GM23338 (cell line): ENCODE data around the gene ANKK1. TPM values are rescaled to one million over a fixed set of nuclear protein-coding genes. Genes with fewer than 3 reads are reported as not detected.

Experiments used
- ATAC-seq: fragments of 200-7000 bp; cut with Tn5 transposase; 3 replicates; pipeline ENCODE4 v1.9.1; 2020
- DNase-seq: peaks from one replicate; pipeline ENCODE4 v3.0.0-alpha.2; 2015; ENCODE audit warnings: low spot score
- H2AFZ ChIP-seq: fragments of 200-600 bp; sonication (generic); 2 replicates; pipeline ENCODE4 v1.8.0; 2016; ENCODE audit warnings: antibody characterized with exemption, mild to moderate bottlenecking, moderate library complexity
- H3F3A ChIP-seq: fragments of 200-600 bp; sonication (generic); replicated peaks from 2 replicates; pipeline ENCODE4 v1.8.0; 2017; ENCODE audit warnings: antibody characterized with exemption, mixed run types, low read depth
- H3K27ac ChIP-seq: fragments of 200-600 bp; sonication (generic); 2 replicates; pipeline ENCODE4 v1.6.1; 2016; ENCODE audit warnings: low read depth
- H3K27me3 ChIP-seq: fragments of 200-600 bp; sonication (generic); 2 replicates; pipeline ENCODE4 v1.8.0; 2016; ENCODE audit warnings: mild to moderate bottlenecking, mixed run types, moderate library complexity; ENCODE audit not compliant: insufficient read depth
- H3K36me3 ChIP-seq: fragments of 200-600 bp; sonication (generic); 2 replicates; pipeline ENCODE4 v1.8.0; 2016; ENCODE audit warnings: mild to moderate bottlenecking; ENCODE audit not compliant: insufficient read depth
- H3K4me1 ChIP-seq: fragments of 200-600 bp; sonication (generic); 2 replicates; pipeline ENCODE4 v1.8.0; 2016; ENCODE audit warnings: mild to moderate bottlenecking, moderate library complexity; ENCODE audit not compliant: insufficient read depth
- H3K4me2 ChIP-seq: fragments of 200-600 bp; sonication (generic); 2 replicates; pipeline ENCODE4 v1.7.1; 2017; ENCODE audit warnings: mixed run types
- H3K4me3 ChIP-seq: fragments of 200-600 bp; sonication (generic); 2 replicates; pipeline ENCODE4 v1.6.1; 2016; ENCODE audit warnings: mixed run types
- H3K79me2 ChIP-seq: fragments of 200-600 bp; sonication (generic); replicated peaks from 2 replicates; pipeline ENCODE4 v1.8.0; 2017; ENCODE audit warnings: mild to moderate bottlenecking; ENCODE audit not compliant: insufficient read depth
- H3K9me2 ChIP-seq: fragments of 200-600 bp; sonication (generic); 2 replicates; pipeline ENCODE4 v1.8.0; 2017; ENCODE audit not compliant: insufficient read depth
- H4K20me1 ChIP-seq: fragments of 200-600 bp; sonication (generic); replicated peaks from 2 replicates; pipeline ENCODE4 v1.8.0; 2017; ENCODE audit warnings: mild to moderate bottlenecking; ENCODE audit not compliant: insufficient read depth
- H3K27ac Mint-ChIP-seq: 2 replicates; pipeline ENCODE4 v1.8.0; 2020; ENCODE audit warnings: inconsistent platforms, mild to moderate bottlenecking, moderate library complexity, mixed read lengths
- H3K27me3 Mint-ChIP-seq: 3 replicates; pipeline ENCODE4 v1.8.0; 2022; ENCODE audit warnings: low read depth, mild to moderate bottlenecking, moderate library complexity, mixed read lengths, inconsistent platforms; ENCODE audit not compliant: insufficient read depth, poor library complexity
- H3K36me3 Mint-ChIP-seq: 3 replicates; pipeline ENCODE4 v1.8.0; 2021; ENCODE audit warnings: low read depth, mild to moderate bottlenecking, inconsistent platforms, moderate library complexity, mixed read lengths
- H3K4me1 Mint-ChIP-seq: 3 replicates; pipeline ENCODE4 v1.8.0; 2020; ENCODE audit warnings: mild to moderate bottlenecking, inconsistent platforms, mixed read lengths
- H3K4me3 Mint-ChIP-seq: 3 replicates; pipeline ENCODE4 v1.8.0; 2021; ENCODE audit warnings: moderate library complexity, mild to moderate bottlenecking, inconsistent platforms, mixed read lengths
- H3K9me3 Mint-ChIP-seq: 3 replicates; pipeline ENCODE4 v1.8.0; 2020; ENCODE audit warnings: moderate library complexity, mild to moderate bottlenecking, inconsistent platforms, mixed read lengths
- CREB1 ChIP-seq: fragments of 250-450 bp; sonication (Bioruptor Pico); IDR thresholded peaks from 2 replicates; pipeline ENCODE4 v1.5.0; 2020; ENCODE audit warnings: low read depth, mild to moderate bottlenecking, moderate library complexity
- CTCF ChIP-seq, 2 experiments: fragments of 200-600 bp in 1 of 2; sonication (generic) in 1 of 2; conservative IDR thresholded peaks; 2 replicates each; pipeline versions ENCODE4 v1.5.1 to v1.6.1; 2016 to 2017; ENCODE audit warnings: antibody characterized with exemption in 2 of 2, low read depth in 2 of 2, mild to moderate bottlenecking in 2 of 2, moderate library complexity in 1 of 2
- EZH2 ChIP-seq: fragments of 200-600 bp; sonication (generic); IDR thresholded peaks from one replicate; pipeline ENCODE4 v1.8.0; 2017; ENCODE audit warnings: antibody characterized with exemption, mild to moderate bottlenecking, low read depth; ENCODE audit not compliant: unreplicated experiment
- EZH2phosphoT487 ChIP-seq: fragments of 200-600 bp; sonication (generic); IDR thresholded peaks from one replicate; pipeline ENCODE4 v1.8.1; 2018; ENCODE audit warnings: antibody characterized with exemption; ENCODE audit not compliant: unreplicated experiment
- NANOG ChIP-seq: IDR thresholded peaks from 2 replicates; pipeline ENCODE4 v1.6.1; 2016; ENCODE audit warnings: antibody characterized with exemption, borderline replicate concordance
- REST ChIP-seq: IDR thresholded peaks from one replicate; pipeline ENCODE4 v1.6.1; 2018; ENCODE audit warnings: antibody characterized with exemption; ENCODE audit not compliant: unreplicated experiment
- ZNF331 ChIP-seq: fragments of 250-450 bp; sonication (Bioruptor Pico); IDR thresholded peaks from 2 replicates; pipeline ENCODE4 v1.5.0; 2020; ENCODE audit warnings: low read depth, mild to moderate bottlenecking, moderate library complexity
- polyA plus RNA-seq: library from polyadenylated mRNA; unstranded; fragments of >200 nt; fragmentation: Nextera tagmentation; extraction: Ambion mirVana; gene quantifications from 2 replicates; pipeline ENCODE4 v1.2.1, GENCODE V29; 2016
- total RNA-seq: library from RNA; depleted of rRNA; stranded (reverse); fragments of >200 nt; shearing (Covaris generic); gene quantifications from 2 replicates; pipeline ENCODE4 v1.2.3, GENCODE V29; 2014

The ANKK1 gene
- total and polyA plus RNA-seq, 2 experiments from 2014 or later: 0.08 to 0.14 TPM

- H3K79me2 ChIP-seq: no peaks in the 10 kb centered on the region
- H3K4me1 ChIP-seq: no peaks in the 10 kb centered on the region
- no peak overlapping the region for H3K27ac ChIP-seq
- no peak overlapping the region for H3K4me3 ChIP-seq
- no peak overlapping the region for H3K4me2 ChIP-seq
- H4K20me1 ChIP-seq: no peaks in the 10 kb centered on the region
- Mint-ChIP-seq H3K4me1 (no peaks in the 10 kb centered on the region), H3K27me3 (peaks cover 1% of the 10 kb centered on the region), H3K27ac (no peak overlapping the region), H3K36me3 (no peaks in the 10 kb centered on the region), H3K9me3 (no peaks in the 10 kb centered on the region), H3K4me3 (no peak overlapping the region)
- H3K27me3 ChIP-seq: no peaks in the 10 kb centered on the region
- DNase-seq (no peak), ATAC-seq (no peak)
- H3K36me3 ChIP-seq: no peaks in the 10 kb centered on the region
- no peaks in the 10 kb centered on the region; the same call in 1 of the 2 replicates for H3K9me2 ChIP-seq
- no peak overlapping the region for H2AFZ ChIP-seq
- TF ChIP-seq ZNF331: no peak
- TF ChIP-seq EZH2phosphoT487: no peak
- no peak for TF ChIP-seq EZH2
- no peaks in the 10 kb centered on the region for H3F3A ChIP-seq
These were observed 41.6 kb upstream of the ANKK1 start for GRCh38 chr11:113345978-113346377.

GRCh38 chr11:113349528-113349927 lies 38.1 kb upstream of the ANKK1 start:
- H3K27ac Mint-ChIP-seq: no peak overlapping the region
- Histone ChIP-seq H4K20me1 (no peaks in the 10 kb centered on the region), H3K36me3 (no peaks in the 10 kb centered on the region), H3K4me2 (no peak overlapping the region), H3F3A (no peaks in the 10 kb centered on the region), H3K4me1 (no peaks in the 10 kb centered on the region), H3K9me2 (no peaks in the 10 kb centered on the region; the same call in 1 of the 2 replicates), H3K79me2 (no peaks in the 10 kb centered on the region), H3K27ac (no peak overlapping the region), H2AFZ (no peak overlapping the region), H3K4me3 (no peak overlapping the region), H3K27me3 (no peaks in the 10 kb centered on the region)
- peaks cover 4% of the 10 kb centered on the region; the same call in 2 of the 3 replicates for H3K4me1 Mint-ChIP-seq
- no peak for ATAC-seq
- H3K9me3 Mint-ChIP-seq: no peaks in the 10 kb centered on the region
- H3K27me3 Mint-ChIP-seq: peaks cover 1% of the 10 kb centered on the region
- no peak for DNase-seq
- H3K36me3 Mint-ChIP-seq: peaks cover 3% of the 10 kb centered on the region; the same call in 1 of the 3 replicates
- no peak overlapping the region for H3K4me3 Mint-ChIP-seq
- TF ChIP-seq ZNF331 (no peak), CREB1 (CRISPR knock-in tag) (no peak), CTCF (conservative IDR thresholded peaks at IDR 0.05; ENCODE audit: low read depth in 2 of 2) (no peak), EZH2 (no peak), REST (no peak), NANOG (no peak), EZH2phosphoT487 (no peak)
